Erythroblast (primary cell): ENCODE results near the gene LTC4S.

Source experiments
- GATA1 ChIP-seq: IDR thresholded peaks from 2 replicates; pipeline ENCODE4 v1.6.1; 2011; ENCODE audit warnings: low read depth, mild to moderate bottlenecking, control low read depth, low read length, moderate library complexity
- POLR2A ChIP-seq: IDR thresholded peaks from 2 replicates; pipeline ENCODE4 v1.6.1; 2011; ENCODE audit warnings: mild to moderate bottlenecking, low read length

DNA sequence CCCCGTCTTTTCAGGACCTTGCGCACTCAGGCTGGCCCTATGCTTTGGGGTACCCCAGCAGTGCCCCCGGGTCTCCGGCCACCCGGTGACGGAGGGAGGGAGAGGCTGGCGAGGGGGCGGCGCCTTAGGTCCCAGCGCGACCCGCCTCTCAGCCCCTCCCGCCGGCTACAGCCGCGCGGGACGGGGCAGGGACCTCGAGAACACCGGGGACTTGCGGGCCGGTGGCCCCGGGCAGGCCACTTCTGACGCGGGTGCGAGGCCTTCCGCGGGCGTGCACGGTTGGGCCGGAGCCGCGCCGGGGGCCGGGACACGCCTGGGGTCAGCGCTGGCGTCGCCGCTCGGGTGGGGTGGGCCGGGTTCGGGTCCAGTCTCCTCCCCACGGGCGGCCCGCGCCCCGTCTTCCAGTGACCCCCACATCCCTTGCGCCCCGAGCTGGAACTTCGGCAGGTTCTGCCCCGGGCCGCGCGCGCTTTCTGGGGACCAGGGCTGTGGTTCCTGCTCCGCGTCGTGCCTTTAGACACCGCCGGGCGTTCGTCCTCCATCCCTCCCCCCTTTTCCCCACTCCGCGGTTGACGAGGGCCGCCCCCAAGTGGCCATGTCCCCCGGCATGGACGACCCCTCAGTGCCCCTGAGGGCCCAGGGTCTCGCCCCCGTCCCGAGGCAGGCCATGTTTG lies 23.1 kb downstream of the LTC4S start:
- TF ChIP-seq POLR2A, result no peak
- TF ChIP-seq GATA1, result no peak
